GM19023 (cell line): ENCODE results near the gene MAN1A2.

ENCODE experiments used
- ATAC-seq: cut with Tn5 transposase; IDR thresholded peaks from one replicate; pipeline ENCODE4 v1.9.1; 2021; ENCODE audit warnings: mild to moderate bottlenecking, moderate library complexity; ENCODE audit not compliant: unreplicated experiment

MAN1A2 gene

DNA sequence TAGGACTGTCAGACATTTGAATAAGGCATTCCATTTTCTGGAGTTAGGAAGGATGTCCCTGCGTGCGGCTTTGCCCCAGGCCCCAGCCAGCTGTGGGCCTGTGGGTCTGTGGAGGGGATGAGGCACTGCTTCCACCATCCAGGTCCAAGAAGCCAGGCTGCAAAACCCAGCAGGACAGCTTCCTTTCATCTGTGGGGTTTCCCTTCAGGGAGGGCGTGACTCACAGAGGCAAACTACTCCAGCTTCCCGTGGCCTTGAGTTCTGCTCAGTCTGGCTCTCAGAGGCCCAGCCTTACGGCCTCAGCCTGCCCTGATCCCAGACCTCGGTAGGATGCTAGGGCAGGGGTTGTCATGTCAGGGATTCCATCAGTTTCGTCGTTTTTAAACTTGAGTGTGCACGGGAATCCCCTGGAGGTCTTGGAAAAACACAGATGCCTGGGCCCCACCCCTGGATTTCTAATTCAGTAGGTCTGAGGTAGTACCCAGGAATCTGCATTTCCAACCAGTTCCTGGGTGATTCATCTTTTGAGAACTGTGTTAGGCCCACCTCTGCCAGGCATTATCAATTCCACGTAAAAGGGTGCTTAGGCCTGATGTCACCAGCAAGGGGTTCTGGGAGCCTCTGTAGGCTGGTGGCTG, 206.3 kb downstream of the MAN1A2 start:
- ATAC-seq, result no peak

DNA sequence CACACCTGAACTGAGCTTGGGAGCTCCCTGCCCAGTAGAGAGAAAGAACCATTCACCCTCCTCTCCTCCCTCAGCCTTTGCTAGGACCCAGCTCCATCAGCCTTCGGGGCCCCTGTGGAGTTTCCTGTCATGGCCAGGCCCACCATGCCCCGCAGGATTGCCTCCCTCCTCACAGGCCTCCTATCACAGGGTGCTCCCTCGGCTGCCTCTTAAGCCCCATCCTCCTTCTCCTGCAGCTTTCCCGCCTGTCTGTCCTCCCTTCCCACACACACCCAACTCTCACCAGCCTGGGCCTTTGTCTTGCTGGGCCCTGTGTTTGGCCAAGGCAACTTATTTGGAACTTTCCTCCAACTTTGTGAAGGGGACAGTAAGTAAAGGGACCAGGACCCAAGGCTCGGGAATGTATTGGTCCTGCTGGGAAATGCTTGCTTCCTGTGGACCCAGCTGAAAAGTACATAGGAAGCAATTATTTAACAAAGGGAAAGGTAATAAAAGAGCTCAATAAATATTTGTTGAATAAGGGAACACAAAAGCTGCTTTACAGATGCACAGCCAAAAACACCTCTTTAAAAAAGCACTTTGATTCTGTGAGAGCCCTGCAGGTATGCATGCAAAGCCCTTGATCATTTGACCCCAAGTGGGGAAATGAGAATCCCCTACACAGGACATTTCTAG, 207.0 kb downstream of the MAN1A2 start:
- no peak for ATAC-seq

DNA sequence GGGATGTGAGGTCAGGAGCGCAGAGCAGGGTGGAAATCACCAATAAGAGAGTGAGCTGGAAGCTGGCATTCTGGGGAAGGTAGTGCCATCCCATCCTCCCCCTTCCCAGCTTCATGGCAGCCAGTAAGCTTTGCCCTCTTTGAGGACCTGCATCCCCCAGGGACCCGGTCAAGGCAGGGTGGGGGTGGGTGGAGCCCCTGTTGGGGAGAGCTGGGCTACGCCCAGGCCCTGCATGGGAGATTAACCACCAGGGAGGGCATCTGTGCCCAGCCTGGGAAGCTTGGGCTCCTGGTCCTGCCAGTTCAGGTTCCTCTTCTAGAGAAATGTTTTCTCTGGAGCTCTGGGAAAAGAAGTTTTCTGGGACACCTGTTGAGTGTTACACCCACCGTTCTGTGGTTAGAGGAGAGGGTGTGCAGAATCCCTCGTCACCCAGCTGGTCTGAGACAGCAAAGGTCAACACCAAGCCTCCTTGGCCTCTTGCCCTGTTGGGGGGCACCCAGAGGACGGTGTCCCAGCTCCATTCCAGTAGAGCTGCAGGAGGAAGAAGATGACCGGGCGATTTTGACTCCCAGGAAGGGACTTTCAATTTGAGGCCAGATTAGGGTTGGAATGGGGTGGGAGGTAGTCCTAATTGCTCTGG, 208.5 kb downstream of the MAN1A2 start:
- ATAC-seq, result no peak

DNA sequence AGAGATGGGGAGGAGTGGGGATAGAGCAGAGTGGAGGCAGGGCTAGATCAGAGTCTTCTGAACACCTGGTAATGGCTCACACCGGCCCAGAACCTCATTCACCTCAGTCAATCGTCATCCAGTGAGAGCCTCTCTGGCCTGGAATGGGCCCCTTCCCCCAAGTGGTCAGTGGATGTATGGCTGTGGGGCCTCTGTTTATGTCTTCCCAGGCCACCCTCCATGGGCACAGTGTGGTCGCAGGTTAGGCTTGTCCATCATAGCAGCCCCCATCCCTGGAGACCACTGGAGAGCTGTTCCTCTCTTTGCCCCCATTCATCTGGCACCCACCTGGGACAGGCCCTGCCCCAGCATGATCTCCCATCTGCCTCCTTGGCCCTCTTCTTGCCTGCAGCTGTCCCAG, 209.0 kb downstream of the MAN1A2 start:
- ATAC-seq, result no peak

DNA sequence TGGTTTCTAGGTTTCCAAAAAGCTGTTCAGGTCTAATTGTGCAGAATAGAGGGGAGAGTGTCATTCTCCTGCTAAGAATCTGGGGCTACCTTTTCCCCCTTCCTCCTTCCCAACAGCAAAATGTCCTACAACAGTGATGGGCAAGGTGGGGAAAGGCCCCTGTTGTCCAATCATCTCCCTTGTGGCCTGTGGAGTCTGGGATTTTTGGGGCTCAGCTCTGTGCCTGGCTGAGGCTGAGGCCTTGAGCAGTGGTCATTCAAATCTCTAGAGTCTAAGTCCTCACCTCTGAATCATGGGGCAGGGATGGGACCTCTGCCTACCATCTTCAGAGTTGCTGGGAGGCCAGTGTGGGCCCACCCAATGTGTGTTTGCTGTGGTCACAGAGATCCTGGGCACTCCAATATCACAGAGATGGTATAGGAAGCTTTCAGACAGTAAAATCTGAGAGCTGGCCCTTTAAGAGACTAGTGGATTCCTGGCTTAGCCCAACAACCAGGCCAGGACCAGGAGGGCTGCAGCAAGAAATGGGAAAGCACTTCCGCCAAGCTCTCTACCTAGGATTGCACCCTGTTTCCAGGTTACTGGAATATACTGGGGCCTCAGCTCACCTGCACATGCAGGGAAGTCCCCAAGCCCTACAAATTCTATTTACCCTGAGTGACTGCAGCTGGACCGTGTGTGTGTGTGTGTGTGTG, 210.1 kb downstream of the MAN1A2 start:
- no peak for ATAC-seq

DNA sequence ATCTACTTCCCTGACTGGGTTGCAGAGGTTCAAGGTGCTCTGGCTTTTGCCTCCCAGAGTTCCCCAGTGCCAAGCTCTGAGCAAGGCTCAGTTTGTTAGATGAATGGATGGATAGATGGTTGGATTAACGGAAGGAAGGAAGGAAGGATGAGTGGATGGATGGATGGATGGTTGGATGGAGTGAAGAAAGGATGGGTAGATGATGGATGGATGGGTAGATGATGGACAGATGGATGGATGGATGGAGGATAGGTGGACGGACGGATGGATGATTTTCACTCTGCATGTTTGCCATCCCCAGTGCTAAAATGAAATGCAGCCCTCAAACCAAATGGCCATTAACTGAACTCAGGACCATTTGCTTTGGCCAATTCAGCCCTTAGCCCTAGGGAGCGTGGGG, 211.2 kb downstream of the MAN1A2 start:
- ATAC-seq, result no peak
